SW 1271 (cell line): Measurements from ENCODE around the gene KSR1.
"Not testable (repeated sequence)": the region's sequence is repeated elsewhere in the genome, so short reads cannot be mapped to it uniquely, and the experiment has no call there.

Experiments used
- DNase-seq, 2 experiments: peaks; one replicate each; lab custom pipeline; 2025; lab: John Stamatoyannopoulos, UW

The KSR1 gene

GRCh38 chr17:27633312-27634025 is 177.2 kb downstream of the KSR1 start:
- DNase-seq = no peak

DNA sequence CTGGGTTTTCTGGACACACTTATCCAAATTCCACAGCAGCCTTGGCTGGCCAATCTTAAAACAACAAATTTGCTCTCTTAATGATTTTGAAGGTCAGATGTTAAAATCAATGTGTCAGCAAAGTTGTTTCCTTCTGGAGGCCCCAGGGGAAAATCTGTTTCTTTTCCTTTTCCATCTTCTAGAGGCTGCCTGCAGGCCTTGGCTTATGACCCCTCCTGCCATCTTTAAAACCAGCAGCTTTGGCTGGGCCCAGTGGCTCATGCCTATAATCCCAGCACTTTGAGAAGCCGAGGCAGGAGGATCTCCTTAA is 177.7 kb downstream of the KSR1 start:
- no peak for DNase-seq

GRCh38 chr17:27634776-27635175 is 178.5 kb downstream of the KSR1 start:
- DNase-seq = no peak

DNA sequence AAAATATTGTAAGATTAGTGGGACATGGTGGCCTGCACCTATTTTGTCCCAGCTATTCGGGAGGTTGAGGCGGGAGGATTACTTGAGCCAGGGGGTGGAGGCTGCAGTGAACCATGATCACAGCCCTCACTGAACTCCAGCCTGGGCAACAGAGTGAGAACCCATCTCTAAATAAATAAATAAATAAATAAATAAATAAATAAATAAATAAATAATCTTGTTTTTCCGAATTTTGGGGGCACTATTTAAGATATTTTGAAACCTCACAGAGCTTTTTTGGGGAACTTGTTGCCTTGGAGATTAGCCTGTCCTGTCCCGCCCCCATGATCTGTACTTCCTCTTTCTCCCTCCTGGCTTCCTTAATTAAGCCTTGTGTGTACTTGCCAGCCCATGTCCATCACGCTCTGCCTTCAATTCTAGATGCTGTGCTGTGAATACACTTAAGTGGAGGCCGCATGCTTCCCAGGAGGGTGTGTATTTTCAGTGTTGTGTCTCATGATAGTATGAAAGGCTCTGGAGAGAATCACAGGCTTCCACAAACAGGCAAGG is 179.1 kb downstream of the KSR1 start:
- no peak for DNase-seq

GRCh38 chr17:27636005-27636520 is 179.8 kb downstream of the KSR1 start:
- DNase-seq = not testable (repeated sequence)

DNA sequence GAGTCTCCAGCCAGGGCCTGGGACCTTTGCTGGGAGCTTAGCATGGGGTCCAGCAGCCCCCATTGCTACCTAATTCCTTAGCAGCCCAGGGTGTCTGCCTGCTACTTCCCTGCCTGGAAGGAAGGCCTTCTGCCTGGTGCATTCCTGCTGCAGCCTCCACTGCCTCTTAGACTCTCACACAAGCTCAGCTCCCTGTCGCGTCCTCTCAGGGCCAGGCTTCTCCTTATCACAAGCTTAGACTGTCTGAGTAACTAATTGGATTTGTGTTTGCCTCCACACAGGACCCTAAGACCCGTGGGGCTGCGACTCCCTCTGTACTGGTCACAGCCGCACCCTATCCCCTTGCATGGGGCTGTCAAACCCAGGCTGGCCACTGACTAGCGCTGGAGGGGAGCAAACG is 181.6 kb downstream of the KSR1 start:
- not testable (repeated sequence) for DNase-seq

- not testable (repeated sequence) for DNase-seq
Measured at GRCh38 chr17:27638415-27638914, 182.2 kb downstream of the KSR1 start.

- DNase-seq = no peak
Measured at GRCh38 chr17:27640790-27641189, 184.5 kb downstream of the KSR1 start.

- no peak for DNase-seq
Measured at GRCh38 chr17:27644586-27644985, 188.3 kb downstream of the KSR1 start.

GRCh38 chr17:27645621-27646020 is 189.4 kb downstream of the KSR1 start:
- DNase-seq = not testable (repeated sequence)

- no peak for DNase-seq
Measured at GRCh38 chr17:27646232-27646631, 190.0 kb downstream of the KSR1 start.

- DNase-seq = no peak
Measured at GRCh38 chr17:27647765-27648164, 191.5 kb downstream of the KSR1 start.

- DNase-seq = not testable (repeated sequence)
Measured at GRCh38 chr17:27649111-27649571, 192.9 kb downstream of the KSR1 start.

GRCh38 chr17:27649929-27650328 is 193.7 kb downstream of the KSR1 start:
- DNase-seq = no peak

DNA sequence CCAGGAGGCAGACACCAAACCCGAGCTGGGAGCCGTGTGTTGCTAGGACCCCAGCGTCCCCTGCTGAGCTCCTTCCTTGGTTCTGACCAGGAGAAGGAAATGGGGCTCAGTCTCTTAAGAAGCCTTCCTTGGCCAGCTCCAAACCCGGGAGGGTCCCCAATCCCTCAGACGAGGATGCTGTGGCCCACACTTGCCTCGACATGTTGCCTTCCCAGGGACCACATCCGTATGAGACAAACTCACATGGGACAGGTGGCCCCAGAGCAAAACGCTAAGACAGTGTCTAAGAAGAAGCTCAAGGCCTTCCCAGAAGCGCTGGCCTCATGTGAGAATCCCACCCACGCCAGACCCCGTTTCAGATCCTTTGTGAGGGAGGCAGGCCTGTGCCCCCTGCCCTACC is 194.6 kb downstream of the KSR1 start:
- DNase-seq = no peak

DNA sequence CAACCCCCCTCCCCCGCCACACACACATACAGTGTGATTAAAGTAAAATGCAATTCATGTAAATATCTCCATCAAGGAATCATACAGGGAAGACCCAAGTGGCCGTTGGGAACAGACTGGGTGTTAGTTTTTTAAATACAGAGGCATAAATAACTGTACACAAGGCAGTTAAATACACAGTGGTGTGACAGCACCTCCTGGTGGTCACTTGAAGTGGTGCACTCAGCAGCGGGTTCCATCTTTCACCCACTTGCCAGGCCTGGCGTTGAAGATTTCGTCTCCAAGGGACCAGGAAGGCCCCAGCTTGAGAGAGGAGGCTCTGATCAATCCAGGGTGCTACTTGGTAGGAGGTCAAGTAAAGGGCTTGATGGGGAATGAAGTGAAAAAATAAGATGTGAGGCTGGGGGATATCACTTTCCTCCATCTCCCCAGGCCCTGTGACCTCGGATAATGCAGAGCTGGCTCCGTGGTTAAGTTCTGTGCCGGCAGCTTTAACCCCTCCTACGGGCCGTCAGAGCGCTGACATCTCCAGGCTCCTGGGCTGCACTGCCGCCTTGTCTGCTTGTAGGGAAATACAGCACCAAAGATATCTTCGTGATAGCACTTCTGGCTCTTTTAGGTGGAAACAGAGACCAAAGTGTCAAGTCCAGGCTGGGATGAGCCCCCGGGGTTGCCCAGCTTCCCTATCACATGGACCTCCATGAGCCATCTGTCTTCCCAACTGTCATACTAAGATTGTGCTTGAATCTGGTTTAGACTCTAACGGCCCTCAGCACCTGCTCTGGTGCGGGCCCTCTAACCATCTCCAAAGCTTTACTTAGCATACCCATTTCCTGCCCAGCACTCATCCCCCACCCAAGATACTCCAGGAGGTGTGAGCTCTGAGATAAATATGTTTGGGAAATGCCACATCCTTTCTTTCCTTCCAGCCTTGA is 195.4 kb downstream of the KSR1 start:
- DNase-seq = peak in 1 of 2 experiments; percentile 8

DNA sequence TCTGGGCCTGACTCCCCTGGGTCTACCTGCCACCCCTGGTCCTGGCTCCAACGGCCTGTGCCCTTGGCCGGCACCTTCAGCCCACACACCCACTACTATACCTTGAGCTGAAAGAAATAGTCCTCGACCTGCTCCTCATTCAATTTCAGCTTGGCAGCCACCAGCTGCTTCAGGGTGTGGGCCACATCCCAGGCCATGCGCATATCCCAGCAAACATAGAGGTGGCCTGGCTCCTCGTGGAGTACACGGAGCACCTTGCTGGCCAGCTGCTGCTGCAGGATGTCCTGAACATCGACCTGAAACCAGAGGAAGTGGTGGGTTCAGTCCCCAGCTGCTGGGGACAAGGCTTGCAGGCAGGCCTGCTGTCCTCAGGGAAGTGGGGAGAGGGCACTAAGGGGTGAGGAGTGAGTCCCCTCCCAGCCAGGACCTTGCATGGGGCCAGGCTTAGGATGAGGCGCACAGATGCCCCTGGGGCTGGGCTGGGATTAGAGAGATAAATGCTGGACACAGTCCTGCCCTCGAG is 197.3 kb downstream of the KSR1 start:
- not testable (repeated sequence) for DNase-seq

DNA sequence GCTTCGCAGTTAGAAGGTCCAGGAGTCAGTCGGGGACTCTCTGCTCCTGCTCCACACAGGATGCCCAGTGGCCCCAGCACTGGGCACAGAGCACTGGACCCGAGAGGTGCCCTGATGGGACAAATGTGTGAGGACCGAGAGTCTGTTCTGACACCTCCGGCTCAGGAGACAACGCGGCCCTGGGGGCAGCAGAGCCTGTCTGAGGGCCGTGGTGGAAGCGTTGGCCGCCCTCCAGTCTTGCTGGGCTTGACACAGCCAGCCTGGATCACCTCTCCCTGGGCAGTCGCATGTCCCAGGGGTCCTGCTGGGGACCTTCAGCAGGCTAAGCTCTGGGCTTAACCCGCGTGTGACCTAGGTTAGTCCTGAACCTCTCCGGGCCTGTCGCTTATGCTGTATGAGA is 197.9 kb downstream of the KSR1 start:
- no peak for DNase-seq

- peak; percentile 63 to 83 for DNase-seq
Measured at GRCh38 chr17:27654654-27655524, 198.6 kb downstream of the KSR1 start.

DNA sequence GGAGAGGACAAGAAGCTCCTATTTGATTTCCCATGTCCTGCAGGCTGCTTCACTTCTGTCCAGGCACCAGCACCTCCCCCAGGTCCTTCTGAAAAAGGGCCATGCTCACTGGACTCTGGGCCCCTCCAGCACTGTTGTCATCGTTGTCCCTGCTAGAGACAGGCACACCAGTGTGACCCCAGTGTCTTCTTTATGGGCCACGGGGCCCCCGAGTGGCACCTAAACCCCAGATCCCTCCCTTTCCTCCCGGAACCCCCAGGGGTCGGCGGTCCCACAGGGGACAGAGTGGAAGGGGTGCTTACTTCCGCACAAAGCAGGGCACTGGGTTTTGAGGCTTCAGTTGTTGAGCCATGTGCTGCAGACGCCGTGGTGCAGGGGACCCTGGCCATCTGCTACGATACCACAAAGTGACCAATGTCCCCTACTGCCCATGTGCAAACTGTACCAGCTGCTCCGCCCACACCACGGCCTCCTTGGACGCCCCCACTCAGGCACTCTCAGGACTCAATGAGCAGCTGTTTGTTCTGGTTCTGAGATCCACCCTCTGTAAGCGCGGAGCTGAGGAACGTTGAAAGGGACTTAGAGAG is 199.4 kb downstream of the KSR1 start:
- DNase-seq = not testable (repeated sequence)

DNA sequence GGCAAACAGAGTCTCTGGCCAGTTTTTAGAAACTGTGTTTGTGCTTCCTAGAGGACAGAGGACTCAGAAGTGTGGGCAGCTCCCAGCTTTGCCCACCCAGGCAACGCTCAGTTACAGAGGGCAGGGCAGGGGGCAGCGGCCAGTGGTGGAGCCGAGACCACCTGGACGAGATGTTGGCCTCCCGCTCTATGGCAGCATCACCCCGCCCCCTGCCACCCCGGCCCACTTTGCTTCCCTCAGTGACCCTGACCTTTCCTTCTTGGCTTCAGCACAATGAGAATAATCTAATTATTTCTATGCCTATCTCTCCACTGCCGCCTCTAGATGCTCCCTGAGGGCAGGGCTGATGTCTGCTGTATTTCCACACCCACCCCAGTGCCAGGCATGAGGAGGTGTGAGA is 200.4 kb downstream of the KSR1 start:
- not testable (repeated sequence) for DNase-seq
